Urinary bladder (tissue), 4 donors: Measurements from ENCODE around the gene LRRC3. TPM values are rescaled to one million over a fixed set of nuclear protein-coding genes. Genes with fewer than 3 reads are reported as not detected.

ENCODE experiments used
- DNase-seq: peaks from one replicate; pipeline ENCODE4 v3.0.0-alpha.2; 2015; ENCODE audit errors: extremely low spot score
- H3K27ac ChIP-seq: one replicate; pipeline ENCODE4 v1.5.1; 2013; ENCODE audit warnings: low read depth, mild to moderate bottlenecking, moderate library complexity
- H3K36me3 ChIP-seq: one replicate; pipeline ENCODE4 v1.6.1; 2013; ENCODE audit warnings: mild to moderate bottlenecking, moderate library complexity; ENCODE audit not compliant: insufficient read depth
- H3K4me1 ChIP-seq: one replicate; pipeline ENCODE4 v1.6.1; 2013; ENCODE audit warnings: mild to moderate bottlenecking, moderate library complexity; ENCODE audit not compliant: insufficient read depth
- H3K4me3 ChIP-seq: one replicate; pipeline ENCODE4 v1.5.1; 2013; ENCODE audit warnings: low read depth, low read length
- WGBS: extraction: QIAGEN DNeasy Blood & Tissue Kit; methylation state at CpG from one replicate; pipeline ENCODE4 v1.1.7; 2013; 5-methylcytosine and 5-hydroxymethylcytosine counted together
- polyA plus RNA-seq: library from polyadenylated mRNA; stranded (reverse); fragments of 200-250 nt; gene quantifications from one replicate; pipeline ENCODE4 v1.2.3, GENCODE V29; 2013
- total RNA-seq: library from RNA; depleted of rRNA; stranded (reverse); fragments of >200 nt; gene quantifications from one replicate; pipeline ENCODE4 v1.2.3, GENCODE V29; 2014
- donor health status: healthy with polysubstance abuse.
- donor health status: healthy.

LRRC3 gene
- total and polyA plus RNA-seq, 2 donors = 1.5 to 4.1 TPM

GRCh38 chr21:44439211-44439600, 16.1 kb upstream of the LRRC3 start:
- H3K27ac ChIP-seq = no peak overlapping the region
- H3K4me3 ChIP-seq = no peak overlapping the region

DNA sequence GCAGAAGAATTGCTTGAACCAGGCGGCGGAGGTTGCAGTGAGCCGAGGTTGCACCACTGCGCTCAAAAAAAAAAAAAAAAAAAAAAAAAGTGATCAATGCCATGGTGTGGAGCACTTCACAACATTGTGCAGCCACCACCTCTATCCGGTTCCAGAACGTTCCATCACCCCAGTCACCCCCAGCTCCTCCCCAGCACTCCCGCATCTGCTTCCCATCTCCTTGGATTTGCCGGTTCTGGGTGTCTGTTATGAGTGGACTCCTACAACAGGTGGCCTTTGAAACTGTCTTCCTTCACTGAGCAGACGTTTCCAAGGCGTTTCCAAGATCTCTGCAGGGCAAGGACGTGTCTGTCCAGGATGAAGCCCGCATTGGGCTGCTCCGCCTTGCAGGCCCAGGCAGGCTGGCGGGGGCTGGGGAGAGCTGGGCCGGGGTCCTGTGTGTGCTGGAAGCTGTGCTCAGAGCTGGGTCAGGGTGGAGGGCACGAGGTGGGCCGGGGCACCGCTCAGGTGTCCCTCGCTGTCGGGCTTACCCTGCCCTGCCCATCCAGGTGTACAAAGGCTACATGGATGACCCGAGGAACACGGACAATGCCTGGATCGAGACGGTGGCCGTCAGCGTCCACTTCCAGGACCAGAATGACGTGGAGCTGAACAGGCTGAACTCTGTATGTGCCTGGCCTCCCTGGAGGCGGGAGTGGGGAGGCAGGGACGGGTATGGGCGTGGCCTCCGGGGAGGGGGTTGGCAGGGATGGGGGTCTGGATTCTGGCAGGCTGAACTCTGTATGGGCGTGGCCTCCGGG, 14.9 kb upstream of the LRRC3 start:
- no peak overlapping the region for H3K27ac ChIP-seq
- no peaks in the 10 kb centered on the region for H3K4me1 ChIP-seq
- H3K36me3 ChIP-seq = no peaks in the 10 kb centered on the region
- no peak overlapping the region for H3K4me3 ChIP-seq
- WGBS = 79% methylated on average over 32 of the region's 33 CpGs
- no peak for DNase-seq

More at GRCh38 chr21:44439211-44439600, 16.1 kb upstream of the LRRC3 start:
- no peaks in the 10 kb centered on the region for H3K4me1 ChIP-seq
- WGBS = 79% methylated on average over 11 of the region's 11 CpGs
- H3K36me3 ChIP-seq = no peaks in the 10 kb centered on the region
- no peak for DNase-seq

GRCh38 chr21:44441041-44441400, 14.3 kb upstream of the LRRC3 start:
- H3K4me1 ChIP-seq = no peaks in the 10 kb centered on the region
- WGBS = 74% methylated on average over 10 of the region's 10 CpGs
- H3K36me3 ChIP-seq = no peaks in the 10 kb centered on the region
- no peak overlapping the region for H3K4me3 ChIP-seq
- no peak for DNase-seq
- H3K27ac ChIP-seq = no peak overlapping the region

DNA sequence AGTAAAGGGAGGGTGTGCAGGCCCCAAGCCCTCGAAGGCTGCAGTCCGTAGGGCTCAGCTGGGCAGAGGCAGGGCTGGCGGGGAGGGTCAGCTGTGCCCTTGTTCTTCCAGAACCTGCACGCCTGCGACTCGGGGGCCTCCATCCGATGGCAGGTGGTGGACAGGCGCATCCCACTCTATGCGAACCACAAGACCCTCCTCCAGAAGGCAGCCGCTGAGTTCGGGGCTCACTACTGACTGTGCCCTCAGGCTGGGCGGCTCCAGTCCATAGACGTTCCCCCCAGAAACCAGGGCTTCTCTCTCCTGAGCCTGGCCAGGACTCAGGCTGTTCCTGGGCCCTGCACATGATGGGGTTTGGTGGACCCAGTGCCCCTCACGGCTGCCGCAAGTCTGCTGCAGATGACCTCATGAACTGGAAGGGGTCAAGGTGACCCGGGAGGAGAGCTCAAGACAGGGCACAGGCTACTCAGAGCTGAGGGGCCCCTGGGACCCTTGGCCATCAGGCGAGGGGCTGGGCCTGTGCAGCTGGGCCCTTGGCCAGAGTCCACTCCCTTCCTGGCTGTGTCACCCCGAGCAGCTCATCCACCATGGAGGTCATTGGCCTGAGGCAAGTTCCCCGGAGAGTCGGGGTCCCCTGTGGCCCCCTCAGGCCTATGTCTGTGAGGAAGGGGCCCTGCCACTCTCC, 13.6 kb upstream of the LRRC3 start:
- Histone ChIP-seq H3K4me3 (no peak overlapping the region), H3K4me1 (no peaks in the 10 kb centered on the region), H3K27ac (no peak overlapping the region), H3K36me3 (no peaks in the 10 kb centered on the region)
- no peak for DNase-seq
- 88% methylated on average over 20 of the region's 20 CpGs for WGBS

GRCh38 chr21:44442266-44443125, 12.8 kb upstream of the LRRC3 start:
- no peak for DNase-seq
- 71% methylated on average over 19 of the region's 19 CpGs for WGBS
- no peak overlapping the region for H3K4me3 ChIP-seq
- H3K4me1 ChIP-seq = no peaks in the 10 kb centered on the region
- no peak overlapping the region for H3K27ac ChIP-seq
- no peaks in the 10 kb centered on the region for H3K36me3 ChIP-seq

DNA sequence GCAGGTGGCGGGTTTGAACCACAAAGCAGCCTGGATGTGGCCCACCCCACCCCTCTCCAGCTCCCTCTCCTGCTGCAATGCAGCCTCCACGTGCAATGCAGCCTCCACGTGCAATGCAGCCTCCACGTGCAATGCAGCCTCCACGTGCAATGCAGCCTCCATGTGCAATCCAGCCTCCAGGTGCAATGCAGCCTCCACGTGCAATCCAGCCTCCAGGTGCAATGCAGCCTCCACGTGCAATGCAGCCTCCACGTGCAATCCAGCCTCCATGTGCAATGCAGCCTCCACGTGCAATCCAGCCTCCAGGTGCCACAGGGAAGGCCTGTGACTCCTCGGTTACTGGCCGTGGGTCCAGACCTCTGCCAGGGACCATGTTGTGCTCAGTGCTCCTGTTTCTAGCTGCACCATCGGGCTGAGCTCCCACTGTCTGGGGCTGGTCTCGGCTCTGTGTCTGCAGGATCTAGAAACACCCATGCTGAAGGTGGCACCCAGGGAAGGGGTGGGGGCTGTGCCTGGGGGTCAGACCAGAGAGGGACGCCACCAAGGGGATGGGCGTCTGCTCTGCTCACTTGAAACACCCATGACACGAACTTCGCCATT, 11.9 kb upstream of the LRRC3 start:
- no peak for DNase-seq
- WGBS = 81% methylated on average over 17 of the region's 17 CpGs
- H3K27ac ChIP-seq = no peak overlapping the region
- no peak overlapping the region for H3K4me3 ChIP-seq
- H3K4me1 ChIP-seq = no peaks in the 10 kb centered on the region
- no peaks in the 10 kb centered on the region for H3K36me3 ChIP-seq

- no peak for DNase-seq
- Histone ChIP-seq H3K4me3 (no peak overlapping the region), H3K36me3 (no peaks in the 10 kb centered on the region), H3K27ac (no peak overlapping the region), H3K4me1 (no peaks in the 10 kb centered on the region)
- 81% methylated on average over 12 of the region's 12 CpGs for WGBS
Observed at GRCh38 chr21:44443891-44444285, 11.4 kb upstream of the LRRC3 start.

DNA sequence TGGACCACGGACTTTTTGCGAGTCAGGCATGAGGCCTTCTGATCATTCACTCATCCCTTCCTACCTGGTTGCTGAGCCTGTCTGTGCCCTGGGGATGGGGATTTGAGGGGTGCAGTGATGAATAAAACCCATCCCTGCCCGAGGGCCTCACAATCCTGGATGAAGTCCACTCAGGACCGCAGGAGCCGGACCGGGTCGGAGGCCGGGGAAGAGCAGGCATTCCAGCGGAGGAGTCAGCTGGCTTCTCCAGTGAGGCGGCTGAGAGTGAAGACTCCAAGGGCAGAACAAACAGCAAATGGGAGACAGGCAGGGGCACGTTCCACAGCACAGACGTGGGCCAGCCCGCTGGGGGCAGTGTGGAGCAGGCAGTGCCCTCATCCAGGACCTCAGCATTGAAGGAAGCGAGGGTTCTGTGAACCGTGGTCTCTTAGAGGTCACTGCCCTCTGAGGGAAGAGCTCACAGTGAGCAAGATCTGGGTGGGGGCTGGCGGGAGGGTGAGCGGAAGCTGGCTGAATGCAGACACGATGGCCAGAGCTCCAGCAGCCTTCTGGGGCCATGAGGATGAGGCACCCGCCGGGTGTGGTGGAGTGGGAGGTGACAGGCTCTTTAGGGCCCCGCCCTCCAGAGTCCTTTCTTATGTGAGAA, 10.9 kb upstream of the LRRC3 start:
- no peak for DNase-seq
- H3K36me3 ChIP-seq = no peaks in the 10 kb centered on the region
- H3K4me3 ChIP-seq = no peak overlapping the region
- WGBS = 77% methylated on average over 21 of the region's 21 CpGs
- no peaks in the 10 kb centered on the region for H3K4me1 ChIP-seq
- no peak overlapping the region for H3K27ac ChIP-seq

DNA sequence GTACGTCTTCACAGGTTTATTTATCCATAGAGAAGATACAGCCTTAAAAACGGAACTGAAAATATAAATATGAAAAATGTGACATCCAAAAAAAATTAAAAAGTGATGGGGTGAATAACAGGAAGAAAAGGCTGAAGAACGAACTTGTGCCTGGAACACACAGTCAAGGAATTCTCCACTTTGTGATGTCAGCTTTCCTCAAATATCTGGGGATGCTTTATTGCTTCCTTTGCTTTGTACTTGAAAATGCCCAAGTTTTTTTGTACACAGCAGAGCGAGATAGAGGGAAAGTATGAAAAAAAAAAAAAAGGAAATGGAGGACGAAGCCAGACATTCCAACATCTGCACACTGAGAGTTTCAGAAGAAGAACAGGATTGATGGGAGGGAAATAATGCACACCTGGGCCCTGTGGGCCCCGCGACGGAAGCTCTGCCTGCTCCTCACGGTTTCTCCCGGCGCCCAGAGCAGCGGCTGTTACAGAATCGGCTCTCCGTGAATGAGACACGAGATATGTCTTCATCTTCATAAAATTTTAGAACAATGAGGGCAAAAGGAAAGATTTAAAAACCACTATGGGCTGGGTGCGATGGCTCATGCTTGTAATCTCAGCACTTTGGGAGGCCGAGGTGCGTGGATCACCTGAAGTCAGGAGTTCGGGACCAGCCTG, 10.0 kb upstream of the LRRC3 start:
- 65% methylated on average over 19 of the region's 19 CpGs for WGBS
- Histone ChIP-seq H3K4me1 (no peaks in the 10 kb centered on the region), H3K36me3 (no peaks in the 10 kb centered on the region), H3K4me3 (no peak overlapping the region), H3K27ac (no peak overlapping the region)
- no peak for DNase-seq

DNA sequence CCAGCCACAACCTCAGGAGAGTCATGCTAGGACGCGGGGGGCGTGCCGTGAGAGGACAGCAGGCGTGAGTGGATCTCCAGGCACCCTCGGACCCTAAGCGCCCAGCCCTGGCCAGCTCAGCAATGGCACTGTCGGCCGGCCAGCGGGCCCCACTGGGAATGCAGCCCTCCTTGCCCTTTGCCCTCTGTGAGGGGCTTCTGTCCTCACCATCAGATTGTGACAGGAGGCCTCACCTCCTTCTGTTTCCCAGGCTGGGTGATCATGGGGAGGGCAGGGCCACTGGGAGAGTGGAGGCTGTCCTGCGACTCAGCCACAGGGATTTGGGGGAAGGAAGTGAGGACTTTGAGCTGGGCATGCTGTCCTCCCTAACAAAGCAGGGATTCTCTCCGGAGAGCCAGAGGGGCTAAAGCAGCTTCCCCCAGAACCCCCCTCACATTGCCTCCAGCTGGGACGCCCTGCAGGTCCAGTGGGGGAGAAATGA, 6.6 kb upstream of the LRRC3 start:
- 55% methylated on average over 13 of the region's 13 CpGs for WGBS
- DNase-seq = no peak
- no peak overlapping the region for H3K4me3 ChIP-seq

DNA sequence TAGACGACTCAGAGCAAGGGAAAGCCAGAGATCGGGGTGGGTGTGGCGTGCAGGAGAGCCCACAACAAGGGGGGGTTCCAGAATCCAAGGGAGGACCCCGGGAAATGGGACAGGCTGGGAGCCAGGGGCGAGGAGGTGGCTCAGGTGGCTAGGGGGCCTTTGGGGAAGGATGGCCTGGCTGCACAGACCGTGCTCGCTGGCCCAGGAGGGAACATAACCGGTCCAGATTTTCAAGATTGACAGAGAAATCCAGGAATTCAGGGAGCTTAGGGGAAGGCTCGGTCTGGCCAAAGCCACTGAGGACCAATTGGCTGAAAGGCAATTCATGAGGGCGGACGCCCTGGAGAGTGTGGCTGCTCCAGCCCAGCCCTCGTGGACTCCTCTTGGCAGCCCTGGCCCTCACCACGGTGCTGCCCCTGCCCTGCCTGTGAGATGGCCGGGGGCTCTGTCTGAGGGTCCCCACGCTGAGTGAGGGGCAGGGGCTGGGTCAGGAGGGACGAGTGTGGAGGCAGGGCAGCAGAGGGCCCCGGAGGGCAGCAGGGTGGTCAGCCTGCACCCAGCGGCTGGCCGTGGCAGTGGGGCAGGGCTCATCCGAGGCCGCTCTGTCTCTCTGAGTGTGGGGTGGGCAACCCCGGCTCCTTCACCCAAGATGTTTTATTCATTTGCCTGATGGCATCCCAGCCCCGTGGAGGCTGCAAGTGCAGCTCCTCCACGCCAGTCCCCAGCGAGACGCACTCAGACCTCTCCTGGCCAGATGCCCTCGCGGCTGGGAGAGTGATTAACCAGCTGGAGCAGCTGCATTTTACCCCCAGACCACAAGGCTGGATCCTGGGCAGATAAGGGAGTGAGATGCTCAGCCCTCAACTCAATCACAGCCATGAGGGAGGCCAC, 5.6 kb upstream of the LRRC3 start:
- 55% methylated on average over 28 of the region's 28 CpGs for WGBS
- H3K4me1 ChIP-seq = no peaks in the 10 kb centered on the region
- H3K4me3 ChIP-seq = no peak overlapping the region
- DNase-seq = no peak
- no peaks in the 10 kb centered on the region for H3K36me3 ChIP-seq
- H3K27ac ChIP-seq = no peak overlapping the region

More for the DNA sequence above, 6.6 kb upstream of the LRRC3 start:
- Histone ChIP-seq H3K36me3 (no peaks in the 10 kb centered on the region), H3K4me1 (no peaks in the 10 kb centered on the region), H3K27ac (no peak overlapping the region)

GRCh38 chr21:44450402-44450801, 4.9 kb upstream of the LRRC3 start:
- no peaks in the 10 kb centered on the region for H3K36me3 ChIP-seq
- no peak overlapping the region for H3K4me3 ChIP-seq
- no peak for DNase-seq
- peaks cover under 1% of the 10 kb centered on the region for H3K4me1 ChIP-seq
- no peak overlapping the region for H3K27ac ChIP-seq
- WGBS = 75% methylated on average over 14 of the region's 14 CpGs
